ENCODE data around the gene MLH3.

DNA sequence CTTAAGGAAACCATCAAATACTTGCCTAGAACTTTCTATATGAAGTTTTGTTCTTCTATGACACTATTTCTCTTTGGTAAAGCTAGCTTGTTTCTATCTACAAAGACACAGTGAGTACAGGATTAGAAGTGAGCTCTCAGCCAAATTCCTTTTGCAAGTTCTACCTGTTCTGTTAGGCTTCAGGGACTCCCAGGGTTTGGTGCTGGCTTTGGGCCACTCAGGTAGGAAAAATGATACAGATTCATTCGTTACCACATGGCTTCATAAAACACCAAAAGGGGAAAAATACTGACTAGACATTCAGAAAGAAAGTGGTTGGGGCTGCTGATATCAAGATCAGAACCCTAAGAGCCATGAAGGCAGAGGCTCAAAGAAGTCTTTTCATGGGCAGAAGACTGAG lies 32.0 kb upstream of the MLH3 start:
- TF ChIP-seq POLR2AphosphoS5 (IDR thresholded peaks at IDR 0.05) (no peak), POLR2A (IDR thresholded peaks at IDR 0.05) (no peak)
- TF ChIP-seq, protein P1, sequence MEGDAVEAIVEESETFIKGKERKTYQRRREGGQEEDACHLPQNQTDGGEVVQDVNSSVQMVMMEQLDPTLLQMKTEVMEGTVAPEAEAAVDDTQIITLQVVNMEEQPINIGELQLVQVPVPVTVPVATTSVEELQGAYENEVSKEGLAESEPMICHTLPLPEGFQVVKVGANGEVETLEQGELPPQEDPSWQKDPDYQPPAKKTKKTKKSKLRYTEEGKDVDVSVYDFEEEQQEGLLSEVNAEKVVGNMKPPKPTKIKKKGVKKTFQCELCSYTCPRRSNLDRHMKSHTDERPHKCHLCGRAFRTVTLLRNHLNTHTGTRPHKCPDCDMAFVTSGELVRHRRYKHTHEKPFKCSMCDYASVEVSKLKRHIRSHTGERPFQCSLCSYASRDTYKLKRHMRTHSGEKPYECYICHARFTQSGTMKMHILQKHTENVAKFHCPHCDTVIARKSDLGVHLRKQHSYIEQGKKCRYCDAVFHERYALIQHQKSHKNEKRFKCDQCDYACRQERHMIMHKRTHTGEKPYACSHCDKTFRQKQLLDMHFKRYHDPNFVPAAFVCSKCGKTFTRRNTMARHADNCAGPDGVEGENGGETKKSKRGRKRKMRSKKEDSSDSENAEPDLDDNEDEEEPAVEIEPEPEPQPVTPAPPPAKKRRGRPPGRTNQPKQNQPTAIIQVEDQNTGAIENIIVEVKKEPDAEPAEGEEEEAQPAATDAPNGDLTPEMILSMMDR (IDR thresholded peaks at IDR 0.05) = no peak
